Activated T-cell treated with anti-CD3 and anti-CD28 coated beads for 24 hours (primary cell): ENCODE measurements around the gene PATL1.
"Not testable (repeated sequence)": the region's sequence is repeated elsewhere in the genome, so short reads cannot be mapped to it uniquely, and the experiment has no call there.

ENCODE experiments used
- DNase-seq: peaks from one replicate; pipeline ENCODE4 v3.0.0-alpha.2; 2020; ENCODE audit warnings: low read depth

PATL1 gene

DNA sequence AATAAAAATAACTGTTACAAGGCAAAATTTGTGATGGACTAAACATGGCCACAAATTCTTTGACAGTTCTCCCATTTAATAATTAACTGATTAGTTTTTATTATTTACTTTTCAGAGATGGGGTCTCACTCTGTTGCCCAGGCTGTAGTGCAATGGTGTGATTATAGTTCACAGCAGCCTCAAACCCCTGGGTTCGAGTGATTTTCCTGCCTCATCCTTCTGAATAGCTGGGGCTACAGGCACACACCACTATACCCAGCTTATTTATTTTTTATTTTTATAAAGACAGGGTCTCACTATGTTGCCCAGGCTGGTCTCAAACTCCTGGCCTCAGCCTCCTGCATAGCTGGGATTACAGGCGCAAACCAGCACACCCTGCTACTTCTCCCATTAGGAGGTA lies 4.5 kb upstream of the PATL1 start:
- no peak for DNase-seq

DNA sequence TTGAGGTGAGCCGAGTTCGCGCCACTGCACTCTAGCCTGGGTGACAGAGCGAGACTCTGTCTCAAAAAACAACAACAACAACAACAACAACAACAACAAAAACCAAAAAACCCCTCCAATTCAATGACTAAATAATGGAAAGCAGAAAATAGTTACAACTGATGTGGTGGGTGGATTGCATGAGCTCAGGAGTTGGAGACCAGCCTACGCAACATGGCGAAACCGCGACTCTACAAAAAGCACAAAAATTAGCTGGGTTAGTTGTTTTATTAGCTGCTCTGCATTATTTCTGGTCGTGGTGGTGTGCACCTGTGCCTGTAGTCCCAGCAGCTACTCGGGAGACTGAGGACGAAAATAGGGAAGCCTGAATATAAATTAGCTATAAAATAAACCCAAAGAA lies 2.6 kb upstream of the PATL1 start:
- no peak for DNase-seq

DNA sequence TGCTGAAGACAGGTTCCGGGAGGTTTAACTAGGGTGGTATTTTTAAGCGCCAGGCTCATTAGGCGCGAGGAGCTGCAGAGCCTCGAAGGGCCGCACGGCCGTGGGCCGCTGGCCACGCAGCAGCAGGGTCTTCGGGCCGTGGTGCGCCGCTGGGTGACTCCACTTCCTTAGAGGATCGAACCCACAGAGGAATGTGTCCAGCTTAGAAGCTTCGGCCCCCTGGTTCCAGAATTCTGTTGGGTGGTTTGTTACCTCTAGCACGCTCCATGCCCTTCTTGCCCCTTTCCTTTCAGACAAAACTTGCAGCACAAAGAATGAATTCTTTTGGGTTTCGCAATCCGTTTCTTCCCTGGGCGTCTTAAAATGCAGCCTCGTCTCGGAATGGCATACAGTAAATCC lies 773 bp upstream of the PATL1 start:
- no peak for DNase-seq

DNA sequence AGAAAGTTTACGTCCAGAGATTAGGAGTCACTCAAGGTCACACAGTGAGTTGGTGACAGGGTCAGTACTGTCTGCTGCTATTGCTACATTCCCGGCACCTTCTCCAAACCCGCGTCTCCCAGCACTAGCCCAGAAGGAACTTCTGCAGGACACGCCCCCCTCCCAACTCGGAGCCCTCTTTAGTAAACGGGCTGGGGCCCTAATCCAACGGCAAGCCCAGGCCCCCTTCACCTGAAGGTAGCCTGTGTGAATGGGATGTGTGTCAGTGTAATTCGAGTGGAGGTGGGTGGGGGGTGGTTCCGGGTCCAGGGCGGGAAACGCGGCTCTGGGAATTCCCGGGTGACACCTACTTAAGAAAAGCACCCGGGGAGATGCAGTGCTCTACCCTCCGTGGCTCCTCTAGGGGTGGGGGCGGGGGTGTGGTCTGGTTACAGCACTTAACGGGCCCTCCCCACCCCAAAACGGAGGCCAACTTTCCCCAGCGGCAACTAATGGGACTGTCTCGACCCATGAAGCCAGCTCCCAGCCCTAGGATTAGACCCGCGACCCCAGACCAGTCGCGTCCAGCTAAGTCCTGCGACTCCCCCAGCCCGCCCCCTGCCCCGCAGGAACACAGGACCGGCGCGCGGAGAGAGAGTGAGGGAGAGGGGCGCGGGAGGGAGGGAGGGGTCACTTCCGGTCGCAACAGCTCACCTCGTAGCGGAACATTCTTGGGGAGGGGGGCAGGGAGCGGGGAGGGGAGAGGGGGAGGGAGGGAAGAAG lies 468 bp downstream of the PATL1 start:
- peak; percentile 62 for DNase-seq

DNA sequence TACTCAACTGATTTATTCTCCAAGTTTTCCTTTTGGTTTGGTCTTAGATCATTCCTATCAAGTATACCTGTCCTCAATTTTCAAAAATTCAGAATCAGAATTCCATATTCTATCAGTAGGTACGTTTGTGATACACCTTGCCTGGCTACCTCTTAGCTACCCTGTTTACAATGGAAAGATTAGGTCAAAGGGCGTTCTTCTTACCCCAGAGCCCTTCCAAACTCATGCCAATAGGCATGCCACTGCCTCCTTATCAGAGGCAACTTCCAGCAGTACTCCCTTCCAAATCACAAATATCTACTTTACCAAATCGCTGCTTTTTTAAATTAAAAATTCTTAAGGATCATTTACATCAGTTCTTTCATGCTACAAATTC lies 1.0 kb downstream of the PATL1 start:
- no peak for DNase-seq

DNA sequence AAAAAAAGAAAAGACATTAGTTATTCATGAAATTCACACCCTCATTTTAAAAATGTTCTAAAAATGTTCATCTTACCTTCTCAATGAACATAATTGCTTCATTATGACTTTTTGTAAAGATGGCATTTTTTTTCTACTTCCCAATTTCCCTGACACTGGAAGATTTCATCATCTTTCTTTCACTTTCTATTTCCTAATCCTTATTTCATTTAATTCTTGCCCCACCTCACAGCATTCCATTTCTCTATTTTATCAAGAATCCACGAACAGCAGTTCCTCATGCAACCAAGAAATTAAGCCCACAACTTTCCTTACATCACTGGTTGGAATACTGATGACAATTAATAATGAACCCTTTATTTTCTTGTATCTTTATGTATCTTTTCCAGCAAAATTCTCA lies 1.9 kb downstream of the PATL1 start:
- DNase-seq, result no peak

DNA sequence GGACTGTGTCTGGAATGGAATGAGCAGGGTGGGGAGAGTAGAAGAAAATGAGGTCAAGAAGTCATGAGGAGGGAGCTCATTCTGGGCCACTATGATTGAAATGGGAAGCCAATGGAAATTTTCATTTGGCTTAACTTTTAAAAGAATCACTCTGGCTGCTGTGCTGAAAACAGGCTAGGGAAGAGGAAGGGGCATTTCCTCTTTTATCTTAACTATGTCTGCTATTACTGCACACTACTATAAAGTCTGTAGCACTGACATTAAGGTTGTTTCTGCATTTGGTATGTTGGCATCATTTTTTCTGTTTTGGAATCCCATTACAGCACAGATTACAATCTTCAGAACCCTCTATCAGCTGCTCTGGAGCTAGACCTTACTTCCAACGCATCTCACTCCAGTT lies 8.2 kb downstream of the PATL1 start:
- DNase-seq, result no peak

DNA sequence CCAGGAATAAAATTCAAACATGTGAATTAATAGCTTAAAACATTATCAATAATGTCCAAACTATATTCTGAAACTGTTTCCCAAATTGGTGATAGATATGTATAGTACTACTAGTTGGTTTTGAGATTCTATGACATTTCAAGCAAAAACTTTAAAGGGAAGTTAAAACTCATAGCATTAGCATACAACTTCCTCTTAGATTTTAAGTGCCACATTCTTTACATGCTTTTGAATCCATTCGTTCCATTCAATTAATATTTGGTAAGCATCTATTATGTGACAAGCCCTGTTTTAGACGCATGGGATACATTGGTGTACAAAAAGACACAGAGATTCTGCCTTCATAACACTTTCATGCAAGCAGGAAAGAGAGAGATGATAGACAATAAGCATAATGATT lies 8.9 kb downstream of the PATL1 start:
- DNase-seq, result no peak

DNA sequence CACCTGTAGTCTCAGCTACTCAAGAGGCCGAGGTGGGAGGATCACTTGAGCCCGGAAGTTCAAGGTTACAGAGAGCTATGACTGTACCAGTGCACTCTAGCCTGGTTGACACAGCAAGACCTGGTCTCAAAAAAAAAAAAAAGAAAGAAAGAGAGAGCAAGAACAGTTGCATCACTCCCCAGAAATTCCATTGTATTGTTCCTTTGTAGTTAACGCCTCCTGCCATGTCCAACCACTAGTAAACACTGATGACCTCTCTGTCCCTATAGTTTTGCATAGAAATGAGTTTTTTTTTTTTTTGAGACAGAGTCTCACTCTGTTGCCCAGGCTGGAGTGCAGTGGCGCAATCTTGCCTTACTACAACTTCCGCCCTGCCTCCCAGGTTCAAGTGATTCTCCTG lies 10.8 kb downstream of the PATL1 start:
- DNase-seq, result no peak

DNA sequence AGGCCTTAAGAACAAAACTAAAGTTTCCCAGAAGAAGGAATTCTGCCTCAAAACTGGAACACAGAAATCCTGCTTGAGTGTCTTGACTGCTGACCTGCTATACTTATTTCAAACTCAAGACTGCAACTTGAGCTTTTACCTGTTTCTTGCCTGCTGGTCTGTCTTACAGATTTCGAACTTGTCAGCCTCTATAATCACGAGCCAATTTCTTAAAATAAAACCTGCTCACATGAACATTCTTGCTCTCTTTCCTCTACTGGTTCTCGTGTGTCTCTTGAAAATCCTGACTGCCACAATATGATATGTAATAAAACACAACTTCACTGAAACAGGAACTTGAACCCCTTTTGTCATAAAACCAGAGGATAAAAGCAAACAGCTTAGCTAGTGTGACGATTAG lies 13.9 kb downstream of the PATL1 start:
- no peak for DNase-seq

DNA sequence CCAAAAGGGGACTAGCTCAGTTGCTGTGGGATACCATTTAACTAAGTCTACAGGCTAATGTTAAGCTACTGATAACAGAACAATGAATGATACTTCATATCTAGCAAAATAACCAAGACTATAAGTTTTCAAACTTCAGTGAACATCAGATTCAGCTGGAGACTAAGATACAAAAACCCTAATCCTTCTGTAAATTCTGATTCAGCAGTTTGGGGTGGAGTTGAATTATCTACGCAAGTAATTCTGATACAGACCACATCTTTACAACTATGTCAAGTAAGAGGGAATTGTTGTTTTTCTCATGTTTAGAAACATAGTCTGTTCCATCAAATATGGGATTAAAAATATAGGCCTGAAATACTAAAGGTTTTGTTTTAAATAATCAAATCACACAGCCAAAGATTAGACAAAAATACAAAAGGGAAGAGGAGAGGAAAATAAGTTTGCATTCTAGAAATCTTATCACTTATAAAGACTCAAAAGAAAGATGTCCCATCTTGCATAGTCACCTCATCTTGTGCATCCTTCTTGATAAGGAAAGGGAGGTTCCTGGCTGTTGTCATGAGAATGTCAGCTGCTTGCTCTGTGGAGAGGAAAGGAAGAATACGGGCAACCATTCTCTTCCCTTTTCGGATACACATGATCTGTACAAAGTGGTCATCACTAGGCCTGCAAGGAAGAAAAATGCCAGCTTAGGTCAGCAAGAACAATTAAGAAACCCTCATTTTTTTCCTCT lies 21.4 kb downstream of the PATL1 start:
- no peak for DNase-seq

DNA sequence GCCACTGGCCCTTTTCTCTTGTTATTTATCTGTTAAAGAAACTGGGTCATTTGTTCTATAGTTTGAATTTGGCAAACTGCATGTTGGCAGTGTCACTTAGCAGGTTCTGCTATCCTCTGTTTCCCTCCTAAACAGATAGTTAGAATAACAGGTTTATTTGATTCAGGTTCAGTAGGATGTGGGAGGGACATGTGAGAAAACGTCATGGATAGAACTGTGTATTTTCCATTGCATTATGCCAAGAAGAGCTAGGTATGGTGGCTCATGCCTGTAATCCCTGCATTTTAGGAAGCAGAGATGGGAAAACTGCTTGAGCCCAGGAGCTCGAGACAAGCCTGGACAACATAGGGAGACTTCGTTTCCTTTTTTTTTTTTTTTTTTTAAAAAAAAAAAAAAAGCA lies 24.3 kb downstream of the PATL1 start:
- no peak for DNase-seq

DNA sequence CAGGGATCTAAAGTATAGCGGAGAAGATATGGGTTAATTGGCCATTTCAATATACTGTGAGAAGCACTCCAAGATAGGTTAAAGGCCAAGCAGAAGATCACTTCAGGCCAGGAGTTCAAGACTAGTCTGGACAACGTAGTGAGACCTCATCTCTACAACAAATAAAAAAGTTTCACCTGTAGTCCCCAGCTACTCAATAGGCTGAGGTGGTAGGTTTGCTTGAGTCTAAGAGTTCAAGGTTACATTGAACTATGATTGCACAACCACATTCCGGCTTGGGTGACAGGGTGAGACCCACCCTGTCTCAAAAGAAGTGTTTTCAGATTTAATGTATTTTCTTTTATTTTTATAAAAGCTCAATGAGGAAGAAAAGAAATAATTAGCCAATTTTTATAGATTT lies 25.4 kb downstream of the PATL1 start:
- no peak for DNase-seq

DNA sequence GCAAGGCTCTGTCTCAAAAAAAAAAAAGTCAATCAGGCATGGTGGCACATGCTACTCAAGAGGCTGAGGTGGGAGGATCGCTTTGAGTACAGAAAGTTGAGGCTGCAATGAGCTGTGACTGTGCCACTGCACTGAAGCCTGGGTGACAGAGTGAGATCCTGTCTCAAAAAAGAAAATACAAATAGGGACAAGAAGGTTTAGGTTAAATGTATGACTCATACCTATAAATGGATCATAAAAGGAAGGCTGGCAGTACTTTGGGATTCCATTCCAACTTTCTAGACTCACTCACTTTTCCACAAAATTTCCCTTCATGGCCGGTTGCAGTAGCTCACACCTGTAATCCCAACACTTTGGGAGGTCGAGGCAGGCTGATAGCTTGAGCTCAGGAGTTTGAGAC lies 27.7 kb downstream of the PATL1 start:
- no peak for DNase-seq

DNA sequence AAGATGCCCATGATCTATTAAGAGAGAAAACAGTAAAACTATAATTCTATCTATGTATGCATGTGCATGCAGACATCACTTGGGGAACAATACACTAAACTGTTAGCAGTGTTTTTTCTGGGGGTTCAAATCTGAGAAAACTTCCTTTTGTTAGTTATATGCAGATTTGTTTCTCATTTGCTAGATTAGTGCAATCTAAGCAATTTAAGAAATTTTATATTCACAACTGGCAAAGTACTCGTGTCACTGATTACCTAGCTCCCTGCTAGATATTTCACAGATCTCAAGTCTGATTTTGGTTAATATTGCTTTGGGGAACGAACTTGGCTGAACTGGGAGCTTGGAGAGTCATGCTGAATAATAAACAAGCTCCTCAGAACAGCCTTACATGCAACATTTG lies 38.3 kb downstream of the PATL1 start:
- DNase-seq, result no peak

DNA sequence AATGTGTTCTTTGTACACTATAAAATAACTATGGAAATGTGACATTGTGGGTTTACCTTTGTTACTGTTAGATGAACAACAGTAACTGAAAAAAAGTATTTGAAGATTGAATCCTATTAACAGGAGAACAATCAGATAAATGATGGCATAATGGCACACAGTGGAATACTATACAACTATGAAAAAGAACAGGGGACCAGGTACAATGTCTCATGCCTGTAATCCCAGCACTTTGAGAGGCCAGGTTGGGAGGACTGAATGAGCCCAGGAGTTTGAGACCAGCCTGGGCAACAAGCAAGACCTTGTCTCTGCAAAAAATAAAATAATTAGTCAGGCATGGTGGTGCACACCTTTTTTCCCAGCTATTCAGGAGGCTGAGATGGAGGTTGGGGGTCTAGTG lies 38.8 kb downstream of the PATL1 start:
- no peak for DNase-seq

DNA sequence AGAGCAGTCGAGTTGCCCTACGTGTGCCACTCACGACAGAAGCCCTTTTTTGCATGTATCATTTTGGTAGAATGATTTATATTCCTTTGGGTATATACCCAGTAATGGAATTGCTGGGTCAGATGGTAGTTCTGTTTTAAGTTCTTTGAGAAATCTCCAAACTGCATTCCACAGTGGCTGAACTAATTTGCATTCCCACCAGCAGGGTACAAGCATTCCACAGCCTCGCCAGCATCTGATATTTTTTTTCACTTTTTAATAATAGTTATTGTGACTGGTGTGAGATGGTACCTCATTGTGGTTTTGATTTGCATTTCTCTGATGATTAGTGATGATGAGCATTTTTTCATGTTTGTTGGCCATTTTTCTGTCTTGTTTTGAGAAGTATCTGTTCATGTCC lies 41.9 kb downstream of the PATL1 start:
- not testable (repeated sequence) for DNase-seq

DNA sequence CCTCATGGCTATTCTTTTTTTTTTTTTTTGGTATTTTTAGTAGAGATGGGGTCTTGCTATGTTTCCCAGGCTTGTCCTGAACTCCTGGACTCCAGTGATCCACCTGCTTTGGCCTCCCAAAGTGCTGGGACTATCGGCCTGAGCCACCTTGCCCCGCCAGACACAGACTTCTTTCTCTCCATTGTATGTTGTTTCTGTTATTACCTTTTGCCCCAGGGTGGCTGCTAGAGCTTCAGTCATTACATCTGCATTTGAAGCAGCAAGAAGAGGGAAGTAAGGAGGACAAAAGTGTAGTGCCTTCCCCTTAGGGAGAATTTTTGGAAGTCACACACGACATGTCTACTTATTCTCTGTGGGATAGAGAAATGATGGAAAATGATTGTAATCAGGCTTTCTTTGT lies 43.1 kb downstream of the PATL1 start:
- DNase-seq, result no peak

DNA sequence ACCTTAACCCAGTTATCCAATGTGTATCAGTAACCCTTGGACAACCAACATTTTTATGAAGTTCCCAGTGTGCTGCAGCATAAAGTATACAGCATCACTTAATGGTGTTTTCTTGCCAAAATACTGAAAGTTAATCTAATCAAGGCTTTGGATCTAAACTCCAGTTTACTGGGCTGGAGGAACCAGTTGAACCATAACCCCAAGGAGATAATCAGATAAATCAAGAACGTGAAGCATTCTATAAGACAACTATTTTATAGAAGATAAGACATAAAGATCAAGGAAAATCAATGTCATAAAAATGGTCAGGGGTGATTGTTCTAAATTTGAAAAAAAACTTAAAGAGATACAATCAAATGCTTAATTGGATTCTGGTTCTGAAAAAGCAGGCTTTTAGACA lies 51.0 kb downstream of the PATL1 start:
- DNase-seq, result no peak

DNA sequence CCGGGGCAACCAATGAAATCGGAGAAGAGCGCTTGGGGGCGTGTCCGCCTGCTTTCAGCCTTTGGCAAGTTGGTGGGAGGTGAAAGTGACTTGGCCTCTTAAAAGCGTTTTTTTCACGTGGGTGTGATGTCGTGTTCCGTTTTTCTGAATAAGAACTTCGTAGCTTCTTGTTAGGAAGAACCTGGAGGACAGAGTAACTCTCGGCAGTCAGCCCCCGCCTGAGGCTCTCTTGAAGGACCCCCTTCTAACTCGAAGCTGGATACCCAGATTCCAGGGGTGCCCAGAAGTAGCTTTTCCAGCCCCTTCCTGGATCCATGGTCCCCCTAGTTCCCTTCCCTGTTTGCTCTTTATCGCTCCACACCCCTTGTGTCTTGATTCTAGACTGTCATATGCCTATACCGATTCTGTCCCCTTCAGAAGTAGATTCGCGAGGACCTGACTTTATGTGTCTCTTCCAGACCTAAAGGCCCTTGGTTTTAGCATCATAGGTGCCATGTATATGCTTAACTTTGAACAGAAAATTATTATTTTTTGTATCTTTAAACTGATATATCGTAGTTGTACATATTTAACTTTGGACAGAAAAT lies 52.3 kb downstream of the PATL1 start:
- DNase-seq, result no peak

DNA sequence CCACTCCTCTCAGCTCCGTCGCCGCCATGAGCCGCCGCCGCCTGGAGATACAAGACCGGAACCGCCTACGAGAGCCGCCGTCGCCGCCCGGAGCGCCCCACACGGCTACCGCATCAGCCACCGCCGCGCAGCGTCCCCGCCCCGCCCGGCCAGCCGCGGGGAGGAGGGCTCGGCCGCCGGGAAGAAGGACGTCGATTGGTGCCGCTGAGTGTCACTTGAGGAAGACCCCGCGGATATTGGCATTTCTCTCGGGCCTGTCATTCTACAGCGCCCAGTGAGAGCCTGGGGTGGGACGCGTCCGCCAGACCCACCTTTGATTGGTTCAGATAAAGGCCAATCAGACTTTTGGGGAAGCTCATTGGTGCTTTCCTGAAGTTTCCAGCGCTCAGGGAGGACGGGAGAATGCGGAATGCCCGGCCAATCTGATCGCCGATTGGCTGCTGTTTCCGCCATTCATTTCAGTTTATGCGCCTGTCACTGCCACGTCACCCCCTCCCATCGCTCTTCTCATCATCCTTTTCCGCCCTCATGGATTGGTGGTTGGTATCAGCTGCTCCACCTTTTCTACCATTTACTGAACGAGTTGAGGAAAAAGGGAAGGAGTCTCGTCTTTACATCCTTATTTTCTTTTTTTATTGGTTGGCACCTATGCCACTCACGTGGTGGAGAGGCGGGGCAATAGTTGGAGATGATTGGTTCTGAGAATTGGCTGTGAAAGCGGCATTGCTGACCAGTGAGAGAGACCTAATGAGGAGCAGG lies 53.0 kb downstream of the PATL1 start, which contains the start of gene OSBP:
OSBP (minus strand) TSS at position 138 of the 759 bp plus-strand sequence; CDS start at position 28, 110 bp downstream.
- DNase-seq, result peak; percentile 98

DNA sequence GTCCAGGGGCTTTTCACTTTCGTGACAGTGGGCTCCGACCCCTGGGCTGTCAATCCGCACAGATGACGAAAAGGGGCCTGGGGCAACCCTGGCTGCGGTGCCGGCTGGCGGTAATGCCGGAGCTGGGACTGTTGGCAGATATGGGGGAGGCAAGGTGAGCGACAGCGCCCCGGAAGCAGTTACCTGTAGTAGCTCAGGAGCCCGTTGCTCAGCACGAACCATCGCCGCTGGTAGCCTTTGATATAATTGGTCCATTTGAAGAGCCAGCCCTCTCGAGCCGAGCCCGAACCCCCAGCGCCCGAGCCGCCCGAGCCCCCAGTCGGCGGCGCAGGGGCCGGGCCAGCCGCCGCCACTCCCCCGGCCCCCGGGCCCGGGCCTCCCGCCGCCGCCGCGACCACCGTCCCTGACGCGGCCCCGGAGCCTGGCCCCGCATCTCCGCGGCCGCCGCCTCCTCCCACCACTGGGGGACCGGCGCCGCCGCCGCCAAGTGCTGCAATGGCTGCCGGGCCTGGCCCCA lies 53.7 kb downstream of the PATL1 start:
- peak; percentile 31 for DNase-seq
